ENCODE measurements around the gene ATP6V1A. TPM values are rescaled to one million over a fixed set of nuclear protein-coding genes. Genes with fewer than 3 reads are reported as not detected.
A peak's percentile ranks its signal among the peaks of the same experiment; 100 is the strongest.

Gene ATP6V1A
- total and polyA plus RNA-seq, 7 donors: 15.0 to 34.6 (median 22.2) TPM

GRCh38 chr3:113783980-113784379 is 37.1 kb downstream of the ATP6V1A start:
- TF ChIP-seq POLR2AphosphoS5 (IDR thresholded peaks at IDR 0.05) (no peak), POLR2A (IDR thresholded peaks at IDR 0.05) (no peak), EP300 (IDR thresholded peaks at IDR 0.05) (no peak)
- TF ChIP-seq, protein P1, sequence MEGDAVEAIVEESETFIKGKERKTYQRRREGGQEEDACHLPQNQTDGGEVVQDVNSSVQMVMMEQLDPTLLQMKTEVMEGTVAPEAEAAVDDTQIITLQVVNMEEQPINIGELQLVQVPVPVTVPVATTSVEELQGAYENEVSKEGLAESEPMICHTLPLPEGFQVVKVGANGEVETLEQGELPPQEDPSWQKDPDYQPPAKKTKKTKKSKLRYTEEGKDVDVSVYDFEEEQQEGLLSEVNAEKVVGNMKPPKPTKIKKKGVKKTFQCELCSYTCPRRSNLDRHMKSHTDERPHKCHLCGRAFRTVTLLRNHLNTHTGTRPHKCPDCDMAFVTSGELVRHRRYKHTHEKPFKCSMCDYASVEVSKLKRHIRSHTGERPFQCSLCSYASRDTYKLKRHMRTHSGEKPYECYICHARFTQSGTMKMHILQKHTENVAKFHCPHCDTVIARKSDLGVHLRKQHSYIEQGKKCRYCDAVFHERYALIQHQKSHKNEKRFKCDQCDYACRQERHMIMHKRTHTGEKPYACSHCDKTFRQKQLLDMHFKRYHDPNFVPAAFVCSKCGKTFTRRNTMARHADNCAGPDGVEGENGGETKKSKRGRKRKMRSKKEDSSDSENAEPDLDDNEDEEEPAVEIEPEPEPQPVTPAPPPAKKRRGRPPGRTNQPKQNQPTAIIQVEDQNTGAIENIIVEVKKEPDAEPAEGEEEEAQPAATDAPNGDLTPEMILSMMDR (IDR thresholded peaks at IDR 0.05): no peak
- peaks cover 0 to 60% (median 20%) of the 10 kb centered on the region in 4 donors for H3K36me3 ChIP-seq
- no peaks in the 10 kb centered on the region for H3K27me3 ChIP-seq
- intact Hi-C loops (cut with DNase I): no loop called here
- WGBS, 2 donors: 63 to 84% methylated on average over 4 of the region's 4 CpGs
- peak overlapping the region in 1 of 4 donors; percentile 34 for H3K27ac ChIP-seq
- no peaks in the 10 kb centered on the region for H3K9me3 ChIP-seq
- peaks cover 0 to 7% (median 0%) of the 10 kb centered on the region in 4 donors for H3K4me1 ChIP-seq
- no peak overlapping the region for H3K4me3 ChIP-seq
- no peak for DNase-seq

GRCh38 chr3:113791381-113791780 is 44.5 kb downstream of the ATP6V1A start:
- Histone ChIP-seq H3K27me3 (no peaks in the 10 kb centered on the region), H3K9me3 (no peaks in the 10 kb centered on the region), H3K27ac (no peak overlapping the region), H3K4me1 (no peaks in the 10 kb centered on the region), H3K36me3 (peaks cover 9 to 84% (median 28%) of the 10 kb centered on the region in 4 donors), H3K4me3 (no peak overlapping the region)
- intact Hi-C loops (cut with DNase I): loop anchor here (10.0 kb wide), 1 partner anchor 57 kb away; no protein-coding TSS in a partner anchor
- DNase-seq: no peak
- no peak for TF ChIP-seq POLR2A (IDR thresholded peaks at IDR 0.05)
- TF ChIP-seq POLR2AphosphoS5 (IDR thresholded peaks at IDR 0.05): no peak
- TF ChIP-seq, protein P1 (IDR thresholded peaks at IDR 0.05): no peak
- TF ChIP-seq EP300 (IDR thresholded peaks at IDR 0.05): no peak

GRCh38 chr3:113794526-113794925 is 47.7 kb downstream of the ATP6V1A start:
- TF ChIP-seq POLR2A (IDR thresholded peaks at IDR 0.05): no peak
- TF ChIP-seq, protein P1 (IDR thresholded peaks at IDR 0.05): no peak
- TF ChIP-seq EP300 (IDR thresholded peaks at IDR 0.05): no peak
- TF ChIP-seq POLR2AphosphoS5 (IDR thresholded peaks at IDR 0.05): no peak
- DNase-seq: no peak
- H3K27ac ChIP-seq: no peak overlapping the region
- H3K4me3 ChIP-seq: no peak overlapping the region
- H3K36me3 ChIP-seq: peaks cover 9 to 84% (median 13%) of the 10 kb centered on the region in 4 donors
- no peaks in the 10 kb centered on the region for H3K27me3 ChIP-seq
- WGBS, 2 donors: 89 to 94% methylated on average over 4 of the region's 4 CpGs
- no peaks in the 10 kb centered on the region for H3K4me1 ChIP-seq
- no peaks in the 10 kb centered on the region for H3K9me3 ChIP-seq
- intact Hi-C loops (cut with DNase I): loop anchor here (10.0 kb wide), 1 partner anchor 60 kb away; no protein-coding TSS in a partner anchor

- peaks cover 9 to 83% (median 16%) of the 10 kb centered on the region in 4 donors for H3K36me3 ChIP-seq
- no peaks in the 10 kb centered on the region for H3K9me3 ChIP-seq
- 83 to 89% methylated on average over 4 of the region's 4 CpGs for WGBS, 2 donors
- intact Hi-C loops (cut with DNase I): loop anchor here (10.0 kb wide), 1 partner anchor 61 kb away; no protein-coding TSS in a partner anchor
- H3K27me3 ChIP-seq: no peaks in the 10 kb centered on the region
- TF ChIP-seq POLR2AphosphoS5 (IDR thresholded peaks at IDR 0.05): no peak
- TF ChIP-seq EP300 (IDR thresholded peaks at IDR 0.05): no peak
- TF ChIP-seq, protein P1 (IDR thresholded peaks at IDR 0.05): no peak
- TF ChIP-seq POLR2A (IDR thresholded peaks at IDR 0.05): no peak
- DNase-seq: no peak
- H3K4me1 ChIP-seq: no peaks in the 10 kb centered on the region
- no peak overlapping the region for H3K4me3 ChIP-seq
- no peak overlapping the region for H3K27ac ChIP-seq
Observed at GRCh38 chr3:113795693-113796092, 48.9 kb downstream of the ATP6V1A start.
